Stimulated activated CD4-positive, alpha-beta T cell treated with anti-CD3 and anti-CD28 coated beads, Interleukin-1b, Interleukin-23, amount 100 ng/mL, for 4 hours (primary cell): ENCODE measurements around the gene DLX4.

Experiments
- DNase-seq, 2 donors: peaks; one replicate each; pipeline ENCODE4 v3.0.0-alpha.2; 2020; ENCODE audit warnings: low read depth in 2 of 2

DLX4 gene

GRCh38 chr17:49969134-49969759 is at the start of gene DLX4:
DLX4 (plus strand) TSS chr17:49969190; CDS start chr17:49969469, 279 bp downstream.
- no peak for DNase-seq

DNA sequence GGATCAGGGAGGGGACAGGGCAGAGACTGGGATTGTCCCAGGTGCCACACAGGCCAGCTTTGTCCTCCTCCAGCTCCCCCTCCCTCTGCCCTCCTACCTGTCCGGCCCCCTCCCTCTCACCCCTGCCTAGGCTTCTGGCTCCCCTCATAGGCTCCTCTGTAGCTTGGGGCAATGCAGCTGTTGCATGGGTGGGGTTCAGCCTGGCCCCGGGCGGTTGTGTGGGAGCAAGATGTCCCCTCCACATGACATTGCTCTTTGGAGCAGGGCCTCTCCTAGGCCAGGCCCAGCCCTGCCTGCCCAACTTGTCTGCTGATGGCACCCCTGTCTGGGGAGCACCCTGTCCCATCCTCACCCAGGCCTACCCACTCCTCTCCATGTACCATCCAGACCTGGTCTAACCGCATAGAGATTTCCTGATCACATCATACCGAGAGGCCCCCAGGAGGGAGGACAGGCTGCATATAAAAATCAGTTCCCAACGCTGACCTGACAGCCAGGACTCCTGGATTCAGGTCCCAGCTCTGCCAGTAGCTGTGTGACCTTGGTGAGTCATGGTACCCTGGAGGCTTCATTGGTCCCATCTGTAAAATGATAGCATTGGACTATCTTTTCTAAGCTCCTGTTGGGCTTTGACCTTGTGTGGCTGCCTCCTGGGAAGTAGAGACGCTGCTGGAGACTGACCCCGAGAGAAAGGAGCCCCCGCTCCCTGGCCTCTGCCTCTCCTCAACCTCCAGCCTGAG is 48.8 kb upstream of the DLX4 start:
- no peak for DNase-seq

DNA sequence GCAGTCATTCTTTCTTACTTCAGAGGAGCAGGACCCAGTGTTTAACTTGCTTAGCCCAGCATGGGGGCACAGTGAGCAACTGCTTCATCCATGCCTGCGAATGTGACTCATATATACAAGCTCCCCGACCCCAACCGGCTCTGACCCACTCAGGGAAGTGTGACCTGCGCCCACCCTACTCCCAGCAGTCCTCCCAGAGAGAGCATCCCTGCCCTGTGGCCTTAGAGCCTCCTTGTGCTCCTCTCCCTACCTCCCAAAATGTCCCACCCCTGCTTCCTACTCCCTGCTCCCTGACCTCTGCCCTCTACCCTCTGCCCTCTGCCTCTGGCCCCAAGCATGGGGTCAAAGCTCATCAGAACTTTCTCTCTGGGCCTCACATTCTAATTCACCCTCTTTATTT is 46.9 kb upstream of the DLX4 start:
- DNase-seq = no peak

DNA sequence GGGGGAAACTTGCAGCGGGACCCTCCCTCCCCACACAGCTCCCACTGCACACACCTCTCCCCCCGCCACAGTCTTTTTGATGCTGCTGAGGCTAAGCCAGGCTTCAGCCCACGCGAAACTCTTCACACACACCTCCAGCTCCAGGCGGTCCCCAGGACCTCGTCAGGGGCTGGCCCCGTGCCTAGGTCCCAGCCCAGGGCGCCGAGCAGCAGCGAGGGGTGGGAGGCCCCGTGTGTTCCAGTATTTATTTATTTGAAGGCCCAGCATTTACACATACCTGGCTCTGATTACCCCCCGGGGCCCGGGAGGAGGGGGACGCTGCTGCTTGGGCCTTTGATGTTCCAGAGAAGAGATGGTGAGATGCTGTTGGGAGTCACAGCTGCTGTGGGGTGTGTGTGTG is 44.9 kb upstream of the DLX4 start:
- no peak for DNase-seq

- DNase-seq = no peak
Measured at GRCh38 chr17:49924589-49924988, 44.4 kb upstream of the DLX4 start.

DNA sequence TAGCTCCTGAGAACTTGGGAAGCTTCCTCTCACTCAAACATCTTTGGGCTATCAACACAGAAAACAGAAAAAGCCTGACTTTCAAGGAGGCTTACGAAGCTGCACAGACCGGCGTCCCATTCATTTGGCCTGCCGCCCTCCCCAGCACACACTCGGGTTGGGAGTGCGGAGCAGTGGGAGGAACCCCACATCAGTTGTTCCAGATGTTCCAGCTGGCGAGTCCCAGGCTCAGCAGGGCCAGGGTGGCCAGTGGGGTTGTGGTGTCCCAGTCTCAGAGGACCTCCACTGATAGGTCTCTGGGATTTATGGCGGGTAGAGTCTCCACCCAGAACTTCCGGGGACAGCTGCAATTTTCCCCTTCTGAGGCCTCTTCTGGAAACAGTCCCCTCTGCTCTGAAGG is 43.1 kb upstream of the DLX4 start:
- no peak for DNase-seq

- DNase-seq = no peak
Measured at GRCh38 chr17:49926886-49927285, 42.1 kb upstream of the DLX4 start.

DNA sequence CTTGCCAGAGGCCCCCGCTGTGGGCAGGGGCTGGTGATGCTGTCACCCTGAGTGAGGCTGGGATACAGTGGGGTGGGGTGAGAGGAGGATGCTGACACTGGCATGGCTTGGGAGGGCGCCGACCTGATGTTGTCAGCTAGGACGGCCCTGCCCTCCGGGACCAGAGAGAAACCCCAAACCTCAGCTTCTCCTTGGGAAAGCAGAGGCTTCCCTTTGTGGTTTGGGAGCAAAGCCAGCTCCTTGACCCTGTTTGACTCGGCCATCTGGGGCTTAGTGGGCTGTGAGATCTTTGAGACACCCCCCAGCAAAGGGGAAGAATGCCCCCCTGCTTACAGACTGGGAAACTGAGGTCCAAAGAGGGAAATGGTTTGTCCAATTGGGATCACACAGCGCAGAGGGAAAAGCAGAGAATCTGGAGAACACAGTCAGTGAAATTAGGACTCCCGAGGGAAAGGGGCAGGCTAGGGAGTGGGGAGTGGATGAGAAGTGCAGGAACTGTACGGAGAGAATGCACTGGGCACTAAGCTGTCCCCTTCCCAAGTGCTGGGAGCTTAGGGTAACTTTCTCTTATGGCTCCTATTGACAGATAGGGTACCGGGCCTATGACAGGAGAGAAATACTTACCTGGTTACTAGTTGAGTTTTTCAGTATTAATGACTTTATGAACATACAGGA is 40.7 kb upstream of the DLX4 start:
- no peak for DNase-seq

DNA sequence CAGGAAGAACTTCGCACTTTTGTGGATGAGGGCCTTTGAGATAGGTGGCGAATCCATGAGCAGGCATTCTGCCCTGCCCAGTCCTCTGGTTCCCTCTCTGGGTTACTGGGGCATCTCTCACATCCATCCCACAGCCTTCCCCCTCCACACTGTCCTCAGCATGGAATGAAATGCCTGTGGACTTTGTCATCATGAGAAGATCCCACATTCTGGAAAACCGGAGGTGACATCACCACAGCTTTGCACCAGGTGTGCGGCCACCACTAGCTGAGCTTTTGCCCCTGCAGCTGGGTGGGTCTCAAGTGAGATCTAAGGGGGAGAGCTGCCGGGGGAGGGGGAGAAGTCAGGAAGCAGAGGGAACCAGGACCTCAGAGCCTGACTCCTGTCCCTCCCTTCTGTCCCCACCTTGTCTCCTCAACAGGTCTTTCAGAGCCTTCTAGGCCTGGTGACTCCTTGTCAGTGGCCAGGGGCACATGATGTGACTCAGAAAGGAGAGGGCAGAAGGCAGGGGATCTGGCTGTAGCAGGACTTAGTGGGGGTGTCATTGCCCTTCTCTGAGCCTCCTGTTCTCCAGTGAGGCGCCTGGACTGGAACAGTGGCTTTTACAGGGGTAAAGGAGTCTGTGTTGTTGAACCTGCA is 40.0 kb upstream of the DLX4 start:
- DNase-seq = no peak

GRCh38 chr17:49930880-49931279 is 38.1 kb upstream of the DLX4 start:
- no peak for DNase-seq

- DNase-seq = no peak
Measured at GRCh38 chr17:49931416-49932137, 37.4 kb upstream of the DLX4 start.

DNA sequence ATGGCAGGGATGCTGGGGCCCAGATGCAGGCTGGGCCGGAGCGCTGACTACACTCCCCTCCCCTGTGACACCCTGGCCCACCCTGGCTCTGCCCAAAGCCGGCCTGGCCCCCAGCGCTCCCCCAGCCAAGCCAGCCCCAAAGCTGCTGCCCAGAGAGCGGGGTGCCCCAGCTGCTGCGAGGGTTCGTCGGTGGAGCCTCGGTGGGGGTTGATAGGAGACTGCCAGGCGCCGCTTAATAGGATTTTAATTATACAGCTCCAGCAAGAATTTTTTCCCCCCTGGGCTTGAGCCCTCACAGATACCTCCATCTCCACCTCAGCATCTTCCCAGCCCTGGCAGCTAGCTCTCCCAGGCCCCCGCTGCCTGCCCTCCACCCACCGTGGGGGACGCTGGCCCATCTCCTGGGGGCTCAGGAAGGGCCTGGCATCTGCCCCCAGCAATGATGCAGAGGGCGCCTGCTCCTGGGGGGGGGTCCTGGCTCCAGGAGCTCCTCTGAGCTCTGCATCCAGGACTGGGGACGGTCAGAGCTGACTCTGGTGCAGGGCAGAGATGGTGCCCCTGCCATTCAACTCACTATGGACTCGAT is 36.8 kb upstream of the DLX4 start:
- DNase-seq = no peak

DNA sequence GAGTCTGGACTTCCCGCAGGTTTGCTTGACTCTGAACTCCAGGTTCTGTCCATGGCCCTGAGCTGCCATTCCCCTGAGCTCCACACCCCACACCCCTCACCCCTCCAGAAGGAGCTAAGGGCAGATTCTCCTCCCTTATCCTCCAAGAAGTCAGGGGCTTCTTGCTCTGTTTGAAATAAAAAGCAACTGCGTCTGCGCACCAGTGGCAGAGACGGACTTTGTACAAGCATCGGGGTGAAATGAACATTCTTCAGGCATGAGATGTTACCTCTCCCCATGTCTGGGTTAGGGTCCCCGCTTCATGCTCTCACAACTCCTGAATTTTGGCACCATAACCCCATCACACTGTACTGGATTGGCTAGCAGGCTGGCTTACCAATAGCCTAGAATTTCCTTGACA is 36.1 kb upstream of the DLX4 start:
- no peak for DNase-seq

DNA sequence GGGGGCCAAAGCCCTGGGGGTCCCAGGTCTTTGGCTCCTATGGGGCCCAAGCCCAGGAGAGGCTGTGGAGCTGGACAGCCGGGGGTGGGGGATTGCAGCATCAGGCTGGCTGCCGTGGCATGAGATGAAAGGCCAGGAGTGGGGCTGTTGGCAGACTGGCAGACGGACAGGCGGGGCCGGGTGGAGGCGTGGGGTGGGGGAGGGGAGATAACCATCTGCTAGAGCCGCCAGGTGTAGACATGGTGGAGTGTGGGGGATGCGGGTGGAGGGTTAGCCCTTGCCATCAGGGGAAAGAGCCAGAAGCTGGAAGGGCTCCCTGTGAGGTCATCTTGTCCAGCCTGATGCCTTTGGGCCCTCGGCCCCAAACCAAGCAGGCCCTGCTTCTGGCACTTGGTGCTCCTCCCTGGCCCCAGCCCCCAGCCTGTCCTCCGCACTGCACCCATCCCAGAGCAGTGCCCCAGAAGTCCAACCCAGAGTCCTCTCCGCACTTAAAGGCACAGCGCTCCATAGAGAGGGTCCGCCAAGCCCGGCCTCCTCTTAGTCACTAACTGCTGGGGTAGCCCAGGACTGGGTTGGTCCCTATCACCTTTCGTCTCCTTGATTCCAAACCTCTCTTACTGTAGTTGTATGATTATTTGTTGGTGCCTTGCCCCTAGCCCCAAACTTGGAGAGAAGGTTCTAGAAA is 33.3 kb upstream of the DLX4 start:
- no peak for DNase-seq

- no peak for DNase-seq
Measured at GRCh38 chr17:49936386-49936785, 32.6 kb upstream of the DLX4 start.

DNA sequence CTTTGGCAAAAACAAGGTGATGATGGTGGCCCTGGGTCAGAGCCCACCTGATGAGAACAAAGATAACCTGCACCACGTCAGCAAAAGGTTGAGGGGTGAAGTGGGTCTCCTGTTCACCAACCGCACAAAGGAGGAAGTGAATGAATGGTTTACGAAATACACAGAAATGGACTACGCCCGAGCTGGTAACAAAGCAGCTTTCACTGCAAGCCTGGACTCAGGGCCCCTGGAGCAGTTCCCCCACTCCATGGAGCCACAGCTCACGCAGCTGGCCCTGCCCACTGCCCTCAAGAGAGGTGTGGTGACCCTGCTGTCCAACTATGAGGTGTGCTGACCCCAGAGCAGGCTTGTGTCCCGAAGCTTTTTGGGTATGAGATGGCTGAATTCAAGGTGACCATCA is 29.7 kb upstream of the DLX4 start:
- DNase-seq = no peak

- DNase-seq = no peak
Measured at GRCh38 chr17:49941427-49941826, 27.6 kb upstream of the DLX4 start.

GRCh38 chr17:49942947-49943346 is 26.0 kb upstream of the DLX4 start:
- DNase-seq = no peak

DNA sequence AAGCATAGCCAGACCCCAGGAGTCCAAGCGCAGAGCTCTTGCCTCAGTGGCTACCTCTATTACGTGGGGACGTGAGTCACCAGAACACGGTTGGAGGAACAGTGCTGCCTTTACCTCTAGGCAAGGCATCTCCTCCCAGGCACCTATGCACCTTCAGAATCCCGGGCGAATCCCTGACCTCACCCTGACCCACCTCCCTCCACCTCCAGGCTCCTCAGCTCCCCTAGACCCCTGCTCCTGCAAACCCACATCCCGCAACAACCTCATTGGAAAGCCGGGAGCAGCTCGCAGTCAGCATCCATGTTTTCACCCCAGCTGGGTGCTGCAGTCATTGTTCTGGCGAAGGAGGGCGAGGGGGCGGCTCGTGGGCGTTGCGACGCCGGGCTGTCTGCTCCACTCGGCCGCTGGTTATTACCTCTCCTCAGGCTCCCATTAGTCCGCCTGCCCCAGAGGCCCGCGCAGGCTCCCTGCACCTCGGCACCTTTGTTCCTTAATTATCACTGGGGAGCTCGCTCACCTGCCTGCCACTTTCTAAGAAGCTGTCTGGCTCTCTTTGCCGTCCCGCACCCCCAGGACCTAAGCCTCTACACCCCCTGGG is 24.6 kb upstream of the DLX4 start:
- no peak for DNase-seq

- no peak for DNase-seq
Measured at GRCh38 chr17:49946208-49946607, 22.8 kb upstream of the DLX4 start.
